ENCODE measurements around the gene PLSCR4.

Gene PLSCR4

GRCh38 chr3:146145642-146146041 is 105.3 kb downstream of the PLSCR4 start:
- no peak for TF ChIP-seq CTCF (IDR thresholded peaks at IDR 0.05; ENCODE audit: control insufficient read depth, extremely low read depth, insufficient read depth)
- DNase-seq (ENCODE audit: low read depth), result no peak
- H3K4me3 ChIP-seq (ENCODE audit: low read depth, low read length), result no peak overlapping the region

GRCh38 chr3:146142757-146143156 is 108.1 kb downstream of the PLSCR4 start:
- no peak for TF ChIP-seq CTCF (IDR thresholded peaks at IDR 0.05; ENCODE audit: control insufficient read depth, extremely low read depth, insufficient read depth)
- no peak for DNase-seq (ENCODE audit: low read depth)
- no peak overlapping the region for H3K4me3 ChIP-seq (ENCODE audit: low read depth, low read length)
